Small intestine (tissue), 7 donors: ENCODE results near the gene MSRB3. TPM values are rescaled to one million over a fixed set of nuclear protein-coding genes. Genes with fewer than 3 reads are reported as not detected.
"Not testable (repeated sequence)": the region's sequence is repeated elsewhere in the genome, so short reads cannot be mapped to it uniquely, and the experiment has no call there.

Source experiments
- DNase-seq, 2 donors: peaks; one replicate each; pipeline versions ENCODE4 v3.0.0 to v3.0.0-alpha.2; 2013
- FAIRE-seq: peaks from 2 replicates; lab custom pipeline; 2012; peaks lifted over from hg19 to GRCh38; lab: Jason Lieb, UNC
- H3K27ac ChIP-seq, 3 donors: one replicate each; pipeline ENCODE4 v1.5.1; 2013; ENCODE audit warnings: low read length in 2 of 3, mild to moderate bottlenecking in 2 of 3, control low read depth in 1 of 3, inconsistent platforms in 1 of 3, low read depth in 1 of 3, moderate library complexity in 1 of 3
- H3K27me3 ChIP-seq, 3 donors: one replicate each; pipeline ENCODE4 v1.6.1; 2013; ENCODE audit warnings: low read length in 3 of 3, inconsistent platforms in 1 of 3; ENCODE audit not compliant: control insufficient read depth in 3 of 3, insufficient read depth in 3 of 3
- H3K36me3 ChIP-seq, 3 donors: one replicate each; pipeline ENCODE4 v1.6.1; 2013; ENCODE audit warnings: low read length in 3 of 3, inconsistent platforms in 1 of 3, low read depth in 1 of 3, mild to moderate bottlenecking in 1 of 3, moderate library complexity in 1 of 3; ENCODE audit not compliant: control insufficient read depth in 3 of 3, insufficient read depth in 2 of 3
- H3K4me1 ChIP-seq, 3 donors: one replicate each; pipeline ENCODE4 v1.6.1; 2013; ENCODE audit warnings: low read length in 2 of 3, inconsistent platforms in 1 of 3, low read depth in 1 of 3, mild to moderate bottlenecking in 1 of 3, moderate library complexity in 1 of 3; ENCODE audit not compliant: control insufficient read depth in 3 of 3, insufficient read depth in 2 of 3
- H3K4me3 ChIP-seq, 3 donors: one replicate each; pipeline ENCODE4 v1.5.1; 2013; ENCODE audit warnings: low read length in 3 of 3, control low read depth in 1 of 3, inconsistent platforms in 1 of 3, low read depth in 1 of 3, mild to moderate bottlenecking in 1 of 3, moderate library complexity in 1 of 3
- H3K9me3 ChIP-seq, 2 donors: one replicate each; pipeline ENCODE4 v1.6.1; 2013; ENCODE audit warnings: low read depth in 1 of 2, low read length in 1 of 2; ENCODE audit not compliant: control insufficient read depth in 2 of 2, insufficient read depth in 1 of 2
- WGBS, 3 donors: extraction: QIAGEN DNeasy Blood & Tissue Kit; methylation state at CpG; one replicate each; pipeline ENCODE4 v1.1.7; 2013; 5-methylcytosine and 5-hydroxymethylcytosine counted together
- polyA plus RNA-seq, 4 donors: library from polyadenylated mRNA; stranded (reverse) in 3 of 4; unstranded in 1 of 4; fragments of 200-250 nt in 3 of 4; fragments of 120-200 nt in 1 of 4; gene quantifications; one replicate each; pipeline versions ENCODE4 v1.2.1 to v1.2.3, GENCODE V29; 2013
- donor health status: healthy with polysubstance abuse.
- donor health status: control.
- donor health status: control.
- donor health status: Bipolar disorder and iron deficiency.
- donor health status: healthy.

Gene MSRB3
- polyA plus RNA-seq, 4 donors = 0.89 to 12.7 (median 4.3) TPM

DNA sequence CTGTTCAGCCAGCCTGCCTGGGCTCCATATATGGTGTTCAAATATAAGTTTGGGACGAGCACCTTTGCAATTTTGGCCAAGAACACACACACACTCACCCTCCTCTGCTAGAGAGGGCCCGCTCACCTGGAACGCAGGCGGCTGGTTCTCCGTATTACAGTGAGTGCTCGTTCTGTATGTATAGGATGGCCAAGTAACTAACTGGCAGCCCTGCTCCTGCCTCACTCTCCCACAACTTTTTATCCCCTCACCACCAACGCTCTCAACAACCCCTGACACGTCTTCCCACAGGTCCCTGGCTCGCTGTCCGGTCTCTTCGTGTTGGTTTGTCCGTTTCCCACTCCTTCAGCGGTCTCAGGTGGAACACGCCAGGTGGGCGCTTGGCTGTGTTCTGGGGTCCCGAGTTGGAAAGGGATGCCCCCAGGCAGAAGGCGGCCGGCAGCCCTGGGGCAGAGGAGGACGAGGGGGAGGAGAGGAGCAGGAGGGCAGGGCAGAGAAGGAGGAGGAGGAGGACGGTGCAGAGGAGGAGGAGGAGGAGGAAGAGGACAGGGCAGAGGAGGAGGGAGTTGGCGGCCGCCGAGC, 398 bp upstream of the MSRB3 start:
- no peak for FAIRE-seq
- peak overlapping the region in 2 of 3 donors; percentile 42 to 85 for H3K27ac ChIP-seq

DNA sequence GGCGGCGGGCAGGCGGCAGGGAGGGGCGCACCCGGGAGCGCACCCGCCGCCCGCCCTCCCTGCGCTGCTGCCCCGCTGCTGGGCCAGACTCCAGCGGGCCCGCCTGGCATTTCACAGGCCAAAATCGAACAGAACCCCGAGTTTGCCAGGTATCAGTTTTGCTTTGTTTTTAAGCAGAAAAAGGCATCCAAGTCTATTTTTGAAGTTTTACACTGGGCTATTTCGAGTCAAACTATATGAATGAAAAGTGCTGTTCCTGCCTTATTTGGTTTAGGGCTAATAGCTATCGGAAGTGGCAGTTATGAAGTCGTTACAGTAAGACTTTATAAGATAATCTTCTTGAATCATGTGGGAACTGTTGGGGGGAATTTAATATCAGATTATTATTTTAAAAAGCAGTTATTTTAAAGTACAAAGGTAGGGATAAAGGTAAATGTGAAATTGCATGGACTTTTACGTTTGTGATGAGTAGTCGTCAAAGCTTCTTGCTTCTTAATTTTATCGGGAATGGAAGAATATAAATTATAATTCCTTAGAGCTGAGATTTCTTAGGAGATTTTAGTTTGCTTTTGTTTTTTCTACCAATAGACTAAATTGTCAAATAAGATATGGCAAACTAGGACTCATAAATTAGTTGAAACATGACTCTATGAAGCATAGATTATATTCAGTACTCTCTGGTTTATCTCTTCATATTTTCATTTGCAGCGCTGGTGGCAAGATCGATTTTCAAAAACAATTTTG, 1.1 kb downstream of the MSRB3 start:
- FAIRE-seq (no peak), DNase-seq (no peak)
- Histone ChIP-seq H3K9me3 (no peaks in the 10 kb centered on the region), H3K36me3 (no peaks in the 10 kb centered on the region), H3K4me3 (peak overlapping the region in 2 of 3 donors; percentile 59 to 60), H3K27me3 (peaks cover 0 to 27% (median 7%) of the 10 kb centered on the region in 3 donors), H3K27ac (no peak overlapping the region), H3K4me1 (peaks cover 0 to 5% (median 0%) of the 10 kb centered on the region in 3 donors)
- 13 to 19% (median 15%) methylated on average over 21 to 23 of the region's 23 CpGs for WGBS, 3 donors

More for the DNA sequence above, 398 bp upstream of the MSRB3 start:
- DNase-seq = peak in 1 of 2 donors; percentile 4
- H3K4me1 ChIP-seq = peaks cover 0 to 5% (median 0%) of the 10 kb centered on the region in 3 donors
- H3K36me3 ChIP-seq = no peaks in the 10 kb centered on the region
- no peaks in the 10 kb centered on the region for H3K9me3 ChIP-seq
- peak overlapping the region; percentile 59 to 75 (median 60) for H3K4me3 ChIP-seq
- 26 to 56% (median 47%) methylated on average over 18 to 23 of the region's 23 CpGs for WGBS, 3 donors
- H3K27me3 ChIP-seq = peaks cover 0 to 27% (median 7%) of the 10 kb centered on the region in 3 donors

GRCh38 chr12:65280306-65280705, 1.8 kb downstream of the MSRB3 start:
- H3K27me3 ChIP-seq = peaks cover 0 to 27% (median 7%) of the 10 kb centered on the region in 3 donors
- no peak overlapping the region for H3K4me3 ChIP-seq
- H3K36me3 ChIP-seq = no peaks in the 10 kb centered on the region
- H3K9me3 ChIP-seq = no peaks in the 10 kb centered on the region
- FAIRE-seq (no peak), DNase-seq (no peak)
- H3K4me1 ChIP-seq = peaks cover 0 to 5% (median 0%) of the 10 kb centered on the region in 3 donors
- no peak overlapping the region for H3K27ac ChIP-seq
- whole genome bisulfite sequencing, 3 donors = 45 to 60% (median 55%) methylated on average over 3 of the region's 3 CpGs

- 83 to 86% (median 85%) methylated on average over 1 of the region's 1 CpG for WGBS, 3 donors
- Histone ChIP-seq H3K9me3 (no peaks in the 10 kb centered on the region), H3K36me3 (no peaks in the 10 kb centered on the region), H3K4me3 (no peak overlapping the region), H3K27ac (no peak overlapping the region), H3K4me1 (peaks cover 0 to 5% (median 0%) of the 10 kb centered on the region in 3 donors), H3K27me3 (peaks cover 0 to 14% (median 4%) of the 10 kb centered on the region in 3 donors)
- no peak for DNase-seq
- FAIRE-seq = no peak
Measured at GRCh38 chr12:65282840-65283239, 4.4 kb downstream of the MSRB3 start.

DNA sequence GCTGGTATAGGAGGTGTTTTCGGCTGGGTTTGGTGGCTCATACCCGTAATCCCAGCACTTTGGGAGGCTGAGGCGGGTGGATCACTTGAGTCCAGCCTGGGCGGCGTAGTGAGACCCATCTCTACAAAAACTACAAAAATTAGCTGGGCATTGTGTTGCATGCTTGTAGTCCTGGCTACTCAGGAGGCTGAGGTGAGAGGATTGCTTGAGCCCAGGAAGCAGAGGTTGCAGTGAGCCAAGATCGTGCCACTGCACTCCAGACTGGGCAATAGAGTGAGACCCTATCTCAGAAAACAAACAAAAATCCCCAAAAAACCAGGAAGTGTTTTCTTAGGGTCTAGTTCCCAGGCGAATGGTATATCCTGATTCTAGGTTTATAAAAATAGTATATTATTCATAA, 7.0 kb downstream of the MSRB3 start:
- not testable (repeated sequence) for FAIRE-seq, H3K4me1 ChIP-seq, DNase-seq, H3K9me3 ChIP-seq, H3K4me3 ChIP-seq, H3K27me3 ChIP-seq, H3K36me3 ChIP-seq, H3K27ac ChIP-seq
- 91 to 93% (median 93%) methylated on average over 7 of the region's 7 CpGs for WGBS, 3 donors

DNA sequence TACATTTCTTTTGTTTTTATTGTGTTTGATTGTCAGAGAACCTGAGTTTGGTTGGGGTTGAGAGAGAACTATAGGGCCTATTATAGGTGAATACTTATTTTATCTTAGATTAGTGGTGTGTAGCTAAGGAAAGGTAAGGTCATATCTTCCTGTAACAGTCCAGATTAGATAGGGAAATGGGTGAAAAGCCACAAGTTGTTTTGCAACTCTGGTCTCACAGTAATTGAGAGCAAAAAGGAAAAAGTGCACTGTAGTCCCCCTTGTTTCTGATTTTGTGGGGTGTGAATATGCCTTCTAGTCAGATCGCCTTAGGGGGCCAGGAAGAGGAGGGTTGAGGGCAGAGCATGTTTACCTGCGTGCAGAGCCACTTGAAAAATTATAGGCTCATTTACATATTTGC, 8.9 kb downstream of the MSRB3 start:
- Histone ChIP-seq H3K9me3 (no peaks in the 10 kb centered on the region), H3K27me3 (no peaks in the 10 kb centered on the region), H3K4me1 (no peaks in the 10 kb centered on the region), H3K27ac (no peak overlapping the region), H3K36me3 (no peaks in the 10 kb centered on the region), H3K4me3 (no peak overlapping the region)
- FAIRE-seq (no peak), DNase-seq (peak; percentile 8 to 12)
- 50 to 61% (median 54%) methylated on average over 2 of the region's 2 CpGs for WGBS, 3 donors

GRCh38 chr12:65292241-65292640, 13.8 kb downstream of the MSRB3 start:
- H3K4me3 ChIP-seq = no peak overlapping the region
- no peaks in the 10 kb centered on the region for H3K4me1 ChIP-seq
- no peaks in the 10 kb centered on the region for H3K27me3 ChIP-seq
- no peak for FAIRE-seq
- H3K27ac ChIP-seq = no peak overlapping the region
- H3K36me3 ChIP-seq = no peaks in the 10 kb centered on the region
- DNase-seq = no peak
- no peaks in the 10 kb centered on the region for H3K9me3 ChIP-seq
- 91 to 100% (median 92%) methylated on average over 2 of the region's 2 CpGs for WGBS, 3 donors

- H3K36me3 ChIP-seq = no peaks in the 10 kb centered on the region
- no peak overlapping the region for H3K4me3 ChIP-seq
- WGBS, 3 donors = 72 to 82% (median 78%) methylated on average over 1 of the region's 1 CpG
- H3K27ac ChIP-seq = no peak overlapping the region
- no peaks in the 10 kb centered on the region for H3K27me3 ChIP-seq
- no peak for FAIRE-seq
- H3K9me3 ChIP-seq = no peaks in the 10 kb centered on the region
- no peak for DNase-seq
- H3K4me1 ChIP-seq = no peaks in the 10 kb centered on the region
Measured at GRCh38 chr12:65293735-65294134, 15.3 kb downstream of the MSRB3 start.
